Liver (tissue), 9 donors: ENCODE data around the gene AHRR. TPM values are rescaled to one million over a fixed set of nuclear protein-coding genes. Genes with fewer than 3 reads are reported as not detected.
A peak's percentile ranks its signal among the peaks of the same experiment; 100 is the strongest.

Source experiments
- DNase-seq: peaks from one replicate; pipeline ENCODE4 v3.0.0-alpha.2; 2017; ENCODE audit warnings: low spot score
- H3K27ac ChIP-seq, 2 donors: one replicate each; pipeline ENCODE4 v1.7.0; 2013; ENCODE audit warnings: inconsistent platforms in 2 of 2, low read length in 2 of 2, control low read depth in 1 of 2, low read depth in 1 of 2, mild to moderate bottlenecking in 1 of 2
- H3K27me3 ChIP-seq, 4 donors: one replicate each; pipeline versions ENCODE4 v1.6.1 to v1.7.0; 2013; ENCODE audit warnings: low read length in 3 of 4, inconsistent platforms in 1 of 4, mild to moderate bottlenecking in 1 of 4, moderate library complexity in 1 of 4; ENCODE audit not compliant: control insufficient read depth in 4 of 4, insufficient read depth in 4 of 4
- H3K36me3 ChIP-seq, 4 donors: one replicate each; pipeline versions ENCODE4 v1.6.1 to v1.7.0; 2013; ENCODE audit warnings: low read length in 3 of 4, mild to moderate bottlenecking in 3 of 4, low read depth in 1 of 4, moderate library complexity in 1 of 4; ENCODE audit not compliant: control insufficient read depth in 4 of 4, insufficient read depth in 3 of 4
- H3K4me1 ChIP-seq, 4 donors: one replicate each; pipeline versions ENCODE4 v1.6.1 to v1.7.0; 2013; ENCODE audit warnings: low read length in 3 of 4, mild to moderate bottlenecking in 3 of 4, moderate library complexity in 1 of 4; ENCODE audit not compliant: control insufficient read depth in 4 of 4, insufficient read depth in 4 of 4
- H3K4me3 ChIP-seq, 3 donors: one replicate each; pipeline versions ENCODE4 v1.6.1 to v1.7.0; 2013; ENCODE audit warnings: low read length in 3 of 3, control low read depth in 1 of 3, low read depth in 1 of 3, mild to moderate bottlenecking in 1 of 3
- H3K9ac ChIP-seq, 2 donors: one replicate each; pipeline ENCODE4 v1.7.0; 2013; ENCODE audit warnings: low read length in 2 of 2, mild to moderate bottlenecking in 2 of 2, moderate library complexity in 2 of 2, control low read depth in 1 of 2, low read depth in 1 of 2
- H3K9me3 ChIP-seq, 4 donors: one replicate each; pipeline versions ENCODE4 v1.6.1 to v1.7.0; 2013; ENCODE audit warnings: low read length in 3 of 4; ENCODE audit not compliant: control insufficient read depth in 4 of 4
- CTCF ChIP-seq: fragments of 150-350 bp; IDR thresholded peaks from 2 replicates; pipeline ENCODE4 v1.5.1; 2017; ENCODE audit warnings: improper control_type of control experiment, low read depth, low read length; ENCODE audit not compliant: missing input control
- EGR1 ChIP-seq, 2 donors: IDR thresholded peaks; 2 replicates each; pipeline ENCODE4 v1.6.1; 2016 to 2018; ENCODE audit warnings: antibody characterized with exemption in 2 of 2, low read depth in 2 of 2
- FOXA2 ChIP-seq: IDR thresholded peaks from 2 replicates; pipeline ENCODE4 v1.6.1; 2016; ENCODE audit warnings: antibody characterized with exemption
- HNF4A ChIP-seq, 2 donors: conservative IDR thresholded peaks; 2 replicates each; pipeline ENCODE4 v1.6.1; 2016; ENCODE audit warnings: antibody characterized with exemption in 2 of 2, mild to moderate bottlenecking in 2 of 2
- HNF4G ChIP-seq: IDR thresholded peaks from 2 replicates; pipeline ENCODE4 v1.6.1; 2016; ENCODE audit warnings: antibody characterized with exemption
- JUND ChIP-seq, 2 donors: IDR thresholded peaks; 2 replicates each; pipeline ENCODE4 v1.6.1; 2016; ENCODE audit warnings: antibody characterized with exemption in 2 of 2
- MAX ChIP-seq: IDR thresholded peaks from 2 replicates; pipeline ENCODE4 v1.6.1; 2016; ENCODE audit warnings: antibody characterized with exemption
- NR2F2 ChIP-seq: IDR thresholded peaks from 2 replicates; pipeline ENCODE4 v1.6.1; 2016; ENCODE audit warnings: antibody characterized with exemption
- RAD21 ChIP-seq, 2 donors: IDR thresholded peaks; 2 replicates each; pipeline ENCODE4 v1.6.1; 2016; ENCODE audit warnings: antibody characterized with exemption in 2 of 2, mild to moderate bottlenecking in 2 of 2
- REST ChIP-seq: IDR thresholded peaks from 2 replicates; pipeline ENCODE4 v1.6.1; 2016; ENCODE audit warnings: antibody characterized with exemption, mild to moderate bottlenecking
- RXRA ChIP-seq, 2 donors: IDR thresholded peaks; 2 replicates each; pipeline ENCODE4 v1.6.1; 2017 to 2018; ENCODE audit warnings: antibody characterized with exemption in 2 of 2, mild to moderate bottlenecking in 1 of 2
- SP1 ChIP-seq: IDR thresholded peaks from 2 replicates; pipeline ENCODE4 v1.6.1; 2018; ENCODE audit warnings: antibody characterized with exemption, mild to moderate bottlenecking
- TAF1 ChIP-seq: conservative IDR thresholded peaks from 2 replicates; pipeline ENCODE4 v1.6.1; 2016; ENCODE audit warnings: antibody characterized with exemption, mild to moderate bottlenecking
- YY1 ChIP-seq: IDR thresholded peaks from 2 replicates; pipeline ENCODE4 v1.6.1; 2016; ENCODE audit warnings: antibody characterized with exemption, mild to moderate bottlenecking
- ZBTB33 ChIP-seq: IDR thresholded peaks from 2 replicates; pipeline ENCODE4 v1.6.1; 2016; ENCODE audit warnings: antibody characterized with exemption
- WGBS: extraction: QIAGEN DNeasy Blood & Tissue Kit; methylation state at CpG from one replicate; pipeline ENCODE4 v1.1.7; 2013; 5-methylcytosine and 5-hydroxymethylcytosine counted together
- polyA plus RNA-seq, 2 donors: library from polyadenylated mRNA; stranded (reverse) in 1 of 2; unstranded in 1 of 2; fragments of 200-250 nt in 1 of 2; fragments of >200 nt in 1 of 2; fragmentation: Nextera tagmentation in 1 of 2; extraction: Ambion mirVana in 1 of 2; gene quantifications; one replicate each; pipeline versions ENCODE4 v1.2.1 to v1.2.3, GENCODE V29; 2013 to 2015
- total RNA-seq, 2 donors: library from RNA; depleted of rRNA; stranded (reverse); fragments of >200 nt; gene quantifications; one replicate each; pipeline ENCODE4 v1.2.3, GENCODE V29; 2014
- TF ChIP-seq, protein P1 (sequence below): IDR thresholded peaks from 2 replicates; pipeline ENCODE4 v1.6.1; 2016; ENCODE audit warnings: antibody characterized with exemption
- donor health status: healthy.
- donor health status: healthy.
- donor health status: healthy.
- donor health status: healthy.
- donor health status: healthy.

AHRR gene
- total and polyA plus RNA-seq, 4 donors, result 0.15 to 0.47 (median 0.24) TPM

DNA sequence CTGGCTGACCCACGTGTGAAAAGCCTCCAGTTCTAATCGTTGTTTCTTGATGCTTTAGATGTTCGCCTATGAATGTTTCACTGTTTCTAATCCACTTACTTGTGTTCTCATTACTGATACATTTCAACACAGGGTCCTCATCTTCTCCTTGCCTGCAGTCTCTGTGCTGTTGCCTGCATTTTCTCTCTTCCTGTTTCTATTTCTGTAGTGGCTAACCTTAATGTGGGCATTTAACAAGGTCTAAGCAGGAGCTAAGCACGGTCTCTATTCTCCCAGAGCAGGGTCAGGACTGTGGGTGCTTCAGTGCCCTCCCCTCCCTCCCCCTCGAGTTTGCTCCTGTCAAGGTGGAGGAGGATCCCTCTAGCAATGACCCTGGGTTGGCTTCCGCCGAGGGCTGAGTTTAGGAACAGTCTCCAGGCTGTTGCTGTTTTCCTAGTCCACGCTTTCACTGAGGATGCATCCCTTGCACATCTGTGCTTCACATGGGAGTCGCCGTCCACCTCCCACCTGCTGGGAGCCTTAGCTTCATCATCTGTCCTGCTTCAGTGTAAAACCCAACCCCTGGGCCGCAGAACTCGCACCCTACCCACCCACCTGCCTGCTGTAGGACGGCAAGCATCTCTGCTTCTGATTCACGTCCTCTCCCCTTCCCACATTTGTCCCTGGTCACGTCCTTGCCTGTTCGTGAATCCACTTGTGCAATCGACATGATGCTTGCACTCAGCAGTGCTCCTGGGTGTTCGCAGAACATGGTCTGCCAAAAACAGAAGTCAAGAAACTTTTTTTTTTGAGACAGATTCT lies 119.1 kb downstream of the AHRR start:
- H3K4me1 ChIP-seq, result peaks cover 6 to 19% (median 17%) of the 10 kb centered on the region in 4 donors
- no peak for DNase-seq
- no peaks in the 10 kb centered on the region for H3K9me3 ChIP-seq
- H3K27me3 ChIP-seq, result no peaks in the 10 kb centered on the region
- no peak overlapping the region for H3K27ac ChIP-seq
- H3K36me3 ChIP-seq, result no peaks in the 10 kb centered on the region
- no peak overlapping the region for H3K9ac ChIP-seq
- WGBS, result 80% methylated on average over 18 of the region's 18 CpGs
- H3K4me3 ChIP-seq, result no peak overlapping the region
- TF ChIP-seq EGR1 (IDR thresholded peaks at IDR 0.05; ENCODE audit: low read depth in 2 of 2) (no peak), HNF4G (no peak), HNF4A (conservative IDR thresholded peaks at IDR 0.05) (no peak), YY1 (no peak), MAX (no peak), TAF1 (no peak), SP1 (no peak), REST (no peak), RXRA (IDR thresholded peaks at IDR 0.05) (no peak), ZBTB33 (no peak)
- TF ChIP-seq, protein P1, sequence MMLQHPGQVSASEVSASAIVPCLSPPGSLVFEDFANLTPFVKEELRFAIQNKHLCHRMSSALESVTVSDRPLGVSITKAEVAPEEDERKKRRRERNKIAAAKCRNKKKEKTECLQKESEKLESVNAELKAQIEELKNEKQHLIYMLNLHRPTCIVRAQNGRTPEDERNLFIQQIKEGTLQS, result no peak

DNA sequence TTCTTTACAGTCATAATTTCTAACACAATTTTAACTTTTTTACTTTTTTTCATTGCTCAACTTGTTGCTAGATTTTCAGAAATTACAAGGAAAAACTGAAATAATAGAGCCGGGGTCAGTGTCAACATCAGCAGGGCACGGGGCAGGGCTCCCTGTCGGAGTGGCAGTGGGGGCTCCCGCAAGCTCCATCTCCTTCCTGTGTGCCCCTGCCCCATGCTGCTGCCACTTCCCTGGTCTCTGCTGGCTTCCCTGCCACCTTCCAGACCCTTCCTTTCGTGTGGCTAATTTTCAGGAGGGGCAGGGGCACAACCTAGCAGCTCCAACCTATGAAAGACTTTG lies 120.5 kb downstream of the AHRR start:
- Histone ChIP-seq H3K4me3 (peak overlapping the region; percentile 60 to 88 (median 81)), H3K36me3 (peaks cover 0 to 5% (median 0%) of the 10 kb centered on the region in 4 donors), H3K9me3 (no peaks in the 10 kb centered on the region), H3K27ac (no peak overlapping the region), H3K9ac (no peak overlapping the region), H3K27me3 (no peaks in the 10 kb centered on the region), H3K4me1 (peaks cover 6 to 19% (median 17%) of the 10 kb centered on the region in 4 donors)
- 93% methylated on average over 5 of the region's 5 CpGs for WGBS
- no peak for DNase-seq
- TF ChIP-seq NR2F2 (no peak), JUND (IDR thresholded peaks at IDR 0.05) (no peak), MAX (no peak), EGR1 (IDR thresholded peaks at IDR 0.05; ENCODE audit: low read depth in 2 of 2) (no peak), RAD21 (IDR thresholded peaks at IDR 0.05) (no peak), CTCF (no peak), ZBTB33 (no peak), HNF4A (conservative IDR thresholded peaks at IDR 0.05) (no peak), YY1 (no peak), REST (no peak), HNF4G (no peak), FOXA2 (no peak)
- TF ChIP-seq, protein P1, result no peak
